ENCODE results near the gene MLF2.
"Not testable (repeated sequence)": the region's sequence is repeated elsewhere in the genome, so short reads cannot be mapped to it uniquely, and the experiment has no call there.

Gene MLF2

DNA sequence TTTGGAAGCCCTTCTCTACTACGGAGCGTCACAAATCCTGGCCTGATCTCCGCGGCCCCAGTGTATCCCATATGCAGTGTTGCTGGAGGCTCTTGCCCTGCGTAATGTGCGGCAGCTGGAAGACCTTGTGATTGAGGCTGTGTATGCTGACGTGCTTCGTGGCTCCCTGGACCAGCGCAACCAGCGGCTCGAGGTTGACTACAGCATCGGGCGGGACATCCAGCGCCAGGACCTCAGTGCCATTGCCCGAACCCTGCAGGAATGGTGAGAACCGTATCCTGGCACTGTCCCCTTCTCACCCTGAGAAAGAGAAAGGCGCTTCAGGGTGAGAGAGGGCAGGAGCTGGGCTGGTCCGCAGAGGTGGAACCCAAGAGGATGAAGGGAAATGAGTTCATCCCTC is 23.8 kb downstream of the MLF2 start:
- ATAC-seq = no peak

DNA sequence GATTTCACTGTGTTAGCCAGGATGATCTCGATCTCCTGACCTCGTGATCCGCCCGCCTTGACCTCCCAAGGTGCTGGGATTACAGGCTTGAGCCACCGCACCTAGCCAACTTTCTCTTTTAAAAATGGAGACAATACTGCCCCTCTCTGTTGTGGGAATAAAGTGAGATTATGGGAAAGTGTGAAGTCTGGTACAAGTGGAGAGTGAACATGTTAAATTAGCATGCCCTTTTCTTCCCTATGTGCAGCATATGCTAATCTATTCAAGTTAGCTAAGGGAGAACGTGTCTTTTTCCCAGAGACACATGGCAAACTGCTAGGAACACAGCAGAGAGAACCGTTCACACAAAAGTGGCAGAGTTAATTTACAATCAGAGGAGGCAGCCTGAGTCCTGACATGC is 27.6 kb downstream of the MLF2 start:
- no peak for ATAC-seq

DNA sequence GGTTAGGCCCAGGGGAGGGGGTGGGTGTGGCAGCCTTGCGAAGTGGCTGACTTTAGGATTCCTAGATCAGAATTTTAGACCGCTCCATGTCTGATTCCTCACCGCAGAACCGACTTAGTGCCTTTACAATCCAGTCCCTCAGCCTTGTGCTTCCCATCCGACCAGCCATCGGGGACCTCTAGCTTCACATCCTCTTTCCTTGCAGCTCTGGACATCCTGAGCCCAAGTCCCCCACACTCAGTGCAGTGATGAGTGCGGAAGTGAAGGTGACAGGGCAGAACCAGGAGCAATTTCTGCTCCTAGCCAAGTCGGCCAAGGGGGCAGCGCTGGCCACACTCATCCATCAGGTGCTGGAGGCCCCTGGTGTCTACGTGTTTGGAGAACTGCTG is 28.5 kb downstream of the MLF2 start:
- peak; percentile 8 to 10 for ATAC-seq

DNA sequence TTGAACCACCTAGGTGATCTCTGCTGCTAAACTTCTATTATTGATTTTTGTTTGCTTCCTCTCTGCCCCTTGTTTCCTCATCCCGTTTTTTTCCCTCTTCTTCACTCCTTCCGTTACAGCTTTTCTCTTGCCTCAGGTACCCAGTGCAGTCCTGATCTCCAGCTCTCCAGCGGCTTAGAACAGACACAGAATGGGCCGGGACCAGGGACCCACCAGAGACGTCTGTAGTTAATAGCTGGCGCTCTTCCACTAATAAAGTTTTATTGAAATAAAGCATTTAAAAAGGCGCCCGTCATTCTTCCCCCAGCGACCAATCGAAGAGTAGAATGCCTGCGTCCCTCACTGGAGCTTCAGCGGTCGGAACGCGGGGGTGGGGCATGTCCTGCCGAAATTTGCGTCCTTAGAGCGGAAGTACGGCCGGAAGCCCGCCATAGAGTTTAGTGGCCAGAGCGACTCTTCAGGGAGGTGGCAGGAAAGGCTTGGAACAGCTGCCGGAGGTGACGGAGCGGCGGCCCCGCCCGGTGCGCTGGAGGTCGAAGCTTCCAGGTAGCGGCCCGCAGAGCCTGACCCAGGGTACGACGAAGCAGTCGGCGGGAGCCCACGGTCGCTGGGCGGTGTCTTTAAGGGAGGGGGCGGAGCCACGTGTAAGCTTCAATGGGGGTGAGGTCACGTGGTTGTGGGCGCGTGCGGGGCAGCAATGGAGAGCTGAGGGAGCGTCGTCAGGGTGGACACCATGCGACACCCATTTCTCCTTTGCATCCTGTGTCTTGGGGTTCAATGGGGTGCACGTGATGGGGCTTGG is 29.1 kb downstream of the MLF2 start, which contains the start of gene COPS7A:
Gene COPS7A (plus strand): TSS at position 440 of the 802 bp plus-strand sequence. CDS start 611 bp downstream, outside the sequence.
- ATAC-seq = peak; percentile 98

DNA sequence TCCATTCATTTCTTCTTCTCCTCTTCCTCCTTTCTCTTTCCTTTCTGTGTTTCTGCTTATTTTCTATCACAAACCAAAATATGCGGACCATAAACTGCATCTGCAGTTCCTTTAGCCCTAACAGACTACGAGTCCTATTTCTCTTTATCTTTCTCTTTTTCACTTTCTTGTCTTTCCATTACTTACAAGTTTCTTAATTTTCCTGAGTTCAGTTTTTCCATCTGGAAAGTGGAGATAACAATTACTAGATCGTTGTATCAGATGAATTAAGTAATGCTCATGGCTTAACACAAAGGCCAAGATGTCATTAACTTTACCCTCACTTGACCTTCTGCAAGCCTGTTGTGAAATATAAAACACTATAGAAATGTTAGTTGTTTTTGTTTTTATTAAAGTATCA is 30.1 kb downstream of the MLF2 start:
- no peak for ATAC-seq

GRCh38 chr12:6716874-6717437 is 36.0 kb downstream of the MLF2 start:
- ATAC-seq = no peak

DNA sequence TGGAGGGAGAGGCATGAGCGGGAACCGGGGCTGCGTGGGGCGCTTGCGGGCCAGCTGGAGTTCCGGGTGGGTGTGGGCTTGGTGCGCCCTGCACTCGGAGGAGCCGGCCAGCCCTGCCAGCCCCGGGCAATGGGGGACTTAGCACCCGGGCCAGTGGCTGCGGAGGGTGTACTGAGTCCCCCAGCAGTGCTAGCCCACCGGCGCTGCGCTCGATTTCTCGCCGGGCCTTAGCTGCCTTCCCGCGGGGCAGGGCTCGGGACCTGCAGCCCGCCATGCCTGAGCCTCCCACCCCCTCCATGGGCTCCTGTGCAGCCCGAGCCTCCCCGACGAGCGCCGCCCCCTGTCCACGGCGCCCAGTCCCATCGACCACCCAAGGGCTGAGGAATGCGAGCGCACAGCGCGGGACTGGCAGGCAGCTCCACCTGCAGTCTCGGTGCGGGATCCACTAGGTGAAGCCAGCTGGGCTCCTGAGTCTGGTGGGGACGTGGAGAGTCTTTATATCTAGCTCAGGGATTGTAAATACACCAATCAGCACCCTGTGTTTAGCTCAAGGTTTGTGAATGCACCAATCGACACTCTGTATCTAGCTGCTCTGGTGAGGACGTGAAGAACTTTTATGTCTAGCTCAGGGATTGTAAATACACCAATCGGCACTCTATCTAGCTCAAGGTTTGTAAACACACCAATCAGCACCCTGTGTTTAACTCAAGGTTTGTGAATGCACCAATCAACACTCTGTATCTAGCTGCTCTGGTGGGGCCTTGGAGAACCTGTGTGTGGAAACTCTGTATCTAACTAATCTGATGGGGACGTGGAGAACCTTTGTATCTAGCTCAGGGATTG is 36.7 kb downstream of the MLF2 start:
- ATAC-seq = not testable (repeated sequence)

- ATAC-seq = no peak
These were observed 44.0 kb downstream of the MLF2 start for GRCh38 chr12:6708960-6709394.

DNA sequence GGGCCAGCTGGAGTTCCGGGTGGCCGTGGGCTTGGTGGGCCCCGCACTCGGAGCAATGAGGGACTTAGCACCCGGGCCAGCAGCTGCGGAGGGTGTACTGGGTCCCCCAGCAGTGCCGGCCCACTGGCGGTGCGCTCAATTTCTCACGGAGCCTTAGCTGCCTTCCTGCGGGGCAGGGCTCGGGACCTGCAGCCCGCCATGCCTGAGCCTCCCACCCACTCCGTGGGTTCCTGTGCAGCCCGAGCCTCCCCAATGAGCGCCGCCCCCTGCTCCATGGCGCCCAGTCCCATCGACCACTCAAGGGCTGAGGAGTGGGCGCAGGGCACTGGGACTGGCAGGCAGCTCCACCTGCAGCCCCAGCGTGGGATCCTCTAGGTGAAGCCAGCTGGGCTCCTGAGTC is 44.6 kb downstream of the MLF2 start:
- not testable (repeated sequence) for ATAC-seq

DNA sequence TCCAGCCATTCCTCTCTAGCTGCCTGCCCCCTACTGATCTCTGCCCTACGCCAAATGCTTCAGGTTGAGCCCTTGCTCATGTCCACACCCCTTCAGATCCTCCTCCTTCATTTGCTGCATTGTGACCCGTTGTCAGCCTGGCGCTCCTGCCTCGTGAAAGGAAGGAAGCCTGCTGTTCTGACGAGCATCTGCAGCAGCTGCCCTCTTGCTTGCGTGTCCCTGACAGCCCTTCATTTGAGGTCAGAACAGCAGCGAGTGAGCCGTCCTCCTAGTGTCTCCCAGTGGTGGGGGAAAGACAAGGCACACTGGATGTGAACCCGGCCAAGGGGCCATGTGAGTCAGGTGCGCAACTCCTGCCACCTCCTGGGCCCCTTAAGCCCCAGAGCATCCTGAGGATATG is 49.3 kb downstream of the MLF2 start:
- peak in 1 of 2 donors; percentile 22 for ATAC-seq

GRCh38 chr12:6701078-6701768 is 51.7 kb downstream of the MLF2 start:
- ATAC-seq = no peak

DNA sequence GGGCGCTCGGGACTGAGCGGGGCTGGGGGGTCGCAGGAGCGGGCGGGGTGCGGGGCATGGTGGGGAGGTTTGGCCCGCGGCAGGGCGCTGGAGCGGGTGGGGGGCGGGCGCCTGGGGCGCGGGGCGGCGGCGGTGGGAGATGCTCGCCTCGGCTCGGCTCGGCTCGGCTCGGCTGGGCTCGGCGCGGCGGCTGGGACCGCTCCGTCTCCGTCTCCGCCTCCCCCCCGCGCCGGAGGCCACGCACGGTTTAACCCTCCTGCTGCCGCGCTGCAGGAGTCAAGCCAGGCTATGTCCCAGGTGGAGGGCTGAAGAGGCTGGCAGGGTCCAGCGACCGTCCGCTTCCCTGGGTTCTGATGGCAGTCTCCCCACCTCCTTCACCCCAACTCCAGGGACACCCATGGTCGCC is 52.3 kb downstream of the MLF2 start, which contains the start of gene PIANP:
Gene PIANP (minus strand): TSS at position 170 of the 406 bp plus-strand sequence. CDS start 2,754 bp downstream, outside the sequence.
- ATAC-seq = peak; percentile 65 to 79

- peak; percentile 21 to 25 for ATAC-seq
These were observed 52.8 kb downstream of the MLF2 start for GRCh38 chr12:6699989-6700645.

DNA sequence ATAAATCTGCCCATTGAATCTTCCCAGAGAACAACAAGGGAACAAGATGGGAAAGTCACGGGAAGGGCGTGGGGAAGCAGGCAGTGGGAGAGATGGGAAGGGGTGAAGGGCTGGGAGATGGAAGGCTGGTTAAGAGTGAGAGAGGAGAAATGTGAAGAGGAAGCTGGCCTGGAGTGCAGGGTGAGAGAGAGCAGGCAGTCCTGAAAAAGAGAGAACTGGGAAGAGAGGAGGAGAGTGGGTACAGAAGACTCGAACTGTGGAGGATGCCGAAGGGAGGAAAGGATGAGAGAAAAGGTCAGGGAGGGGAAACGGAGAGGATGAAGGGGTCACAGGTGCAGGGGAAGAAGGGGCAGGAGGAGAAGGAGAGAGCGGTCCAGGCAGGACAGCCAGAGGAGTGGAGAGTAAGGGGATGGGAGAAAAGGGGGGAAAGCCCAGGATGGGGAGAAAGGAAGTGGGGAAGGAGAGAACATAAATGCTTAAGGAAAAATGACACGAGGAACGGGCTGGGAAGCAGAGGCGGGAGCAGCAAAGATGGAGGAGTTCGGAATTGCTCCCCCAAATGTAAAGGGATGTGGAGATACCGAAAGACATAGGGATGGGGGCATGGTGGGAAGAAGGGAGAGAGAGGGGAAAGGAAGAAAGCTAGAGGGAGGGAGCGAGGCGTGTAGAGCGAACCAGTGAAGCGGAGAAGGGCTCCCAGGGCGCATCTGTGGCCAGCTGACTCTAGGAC is 53.5 kb downstream of the MLF2 start:
- ATAC-seq = no peak

DNA sequence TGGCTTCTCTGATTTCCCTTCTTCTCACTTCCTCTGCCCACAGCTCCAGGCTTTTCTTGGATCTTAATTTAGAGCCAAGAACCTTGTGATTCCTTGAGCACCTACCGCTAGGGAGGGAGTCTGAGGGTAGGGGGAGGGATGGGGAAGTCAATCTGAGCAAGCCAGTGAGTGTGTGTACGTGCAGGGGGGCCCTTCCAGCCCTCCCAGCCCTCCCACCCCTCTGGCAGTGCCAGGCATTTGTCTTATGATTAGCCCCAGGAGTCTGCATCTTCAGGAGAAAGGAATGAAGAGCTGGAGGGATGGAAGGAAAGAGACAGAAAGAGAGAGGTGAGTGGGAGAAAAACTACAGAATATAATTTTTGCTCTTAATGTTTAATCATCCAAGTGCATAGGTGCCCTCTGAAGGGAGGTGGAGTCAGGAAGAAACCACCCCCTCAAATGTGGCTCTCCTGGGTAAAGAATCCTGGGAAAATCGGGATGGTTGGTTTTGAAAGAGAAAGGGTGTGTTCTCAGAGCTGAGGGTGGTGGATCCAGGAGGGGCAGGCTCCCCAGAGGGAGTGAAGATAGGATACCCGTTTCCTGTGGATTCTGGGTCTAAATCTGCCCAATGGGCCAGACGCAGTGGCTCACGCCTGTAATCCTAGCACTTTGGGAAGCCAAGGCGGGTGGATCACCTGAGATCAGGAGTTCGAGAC is 54.4 kb downstream of the MLF2 start:
- no peak for ATAC-seq

Measured in activated CD4-positive, CD25-positive, alpha-beta regulatory T cell treated with anti-CD3 and anti-CD28 coated beads, Interleukin-2, amount 50 U/mL, for 24 hours (primary cell).